K562 (cell line): ENCODE measurements around the gene IL6ST. TPM values are rescaled to one million over a fixed set of nuclear protein-coding genes. Genes with fewer than 3 reads are reported as not detected.

Experiments
- ATAC-seq: fragments of 200-7000 bp; cut with Tn5 transposase; 3 replicates; pipeline ENCODE4 v1.9.1; 2020; ENCODE audit warnings: moderate library complexity
- BruUV-seq: library from RNA; stranded (reverse); fragments of 400-500 nt; replicated peaks from 2 replicates; lab custom pipeline; 2021; lab: Mats Ljungman, UMichigan
- CTCF ChIA-PET: fragments of 300-600 bp; formaldehyde crosslinking; extraction: SDS; loops from one replicate; lab custom pipeline; 2021; ENCODE audit warnings: low intra/inter-chr PET ratio; lab: Yijun Ruan, JAX
- POLR2A ChIA-PET: fragments of 300-600, 350-650 bp; sonication (Branson Sonifier 250); formaldehyde crosslinking; extraction: SDS; loops from one replicate; lab custom pipeline; 2021; ENCODE audit warnings: antibody characterized with exemption, inconsistent platforms; lab: Yijun Ruan, JAX
- DNase-seq, 4 experiments: peaks; one replicate each; pipeline versions ENCODE4 v3.0.0 to v3.0.0-alpha.2; 2011 to 2018; ENCODE audit warnings: low spot score in 3 of 4, mixed read lengths in 3 of 4; ENCODE audit errors: extremely low read depth in 1 of 4
- FAIRE-seq: peaks from 2 replicates; lab custom pipeline; 2011; peaks lifted over from hg19 to GRCh38; lab: Jason Lieb, UNC
- H2AFZ ChIP-seq: 2 replicates; pipeline ENCODE4 v1.6.0; 2011; ENCODE audit warnings: low read depth, low read length, control low read depth, inconsistent platforms
- H3K27ac ChIP-seq: fragments of 200-600 bp; 3 replicates; pipeline ENCODE4 v1.8.0; 2011; ENCODE audit warnings: low read depth, mild to moderate bottlenecking, control low read depth, inconsistent platforms, low read length, moderate library complexity, mixed read lengths; ENCODE audit errors: extremely low read depth
- H3K27me3 ChIP-seq, 2 experiments: fragments of 300-600 bp in 1 of 2; 2 replicates in 1 of 2; 3 replicates in 1 of 2; pipeline versions ENCODE4 v1.6.0 to v1.8.0; 2011; ENCODE audit warnings: inconsistent platforms in 2 of 2, low read length in 2 of 2, mild to moderate bottlenecking in 1 of 2, mixed read lengths in 1 of 2, moderate library complexity in 1 of 2; ENCODE audit not compliant: control insufficient read depth in 2 of 2, insufficient read depth in 2 of 2
- H3K36me3 ChIP-seq: fragments of 300-600 bp; 3 replicates; pipeline ENCODE4 v1.8.0; 2011; ENCODE audit warnings: mild to moderate bottlenecking, low read length, inconsistent platforms; ENCODE audit not compliant: control insufficient read depth, insufficient read depth
- H3K4me1 ChIP-seq, 2 experiments: fragments of 200-600 bp in 1 of 2; replicated peaks in 1 of 2; 2 replicates in 1 of 2; 3 replicates in 1 of 2; pipeline versions ENCODE4 v1.5.1 to v1.8.0; 2011; ENCODE audit warnings: inconsistent platforms in 2 of 2, low read length in 2 of 2, mild to moderate bottlenecking in 1 of 2, mixed read lengths in 1 of 2, moderate library complexity in 1 of 2; ENCODE audit not compliant: control insufficient read depth in 2 of 2, insufficient read depth in 2 of 2
- H3K4me2 ChIP-seq: 2 replicates; pipeline ENCODE4 v1.6.1; 2011; ENCODE audit warnings: low read length, control low read depth, inconsistent platforms, mixed read lengths; ENCODE audit not compliant: insufficient read depth
- H3K4me3 ChIP-seq: fragments of 200-600 bp; sonication (generic), shearing (Covaris generic); 2 replicates; pipeline ENCODE4 v1.5.1; 2016; ENCODE audit warnings: control low read depth, inconsistent platforms
- H3K79me2 ChIP-seq: fragments of 200-600 bp; 3 replicates; pipeline ENCODE4 v1.8.0; 2011; ENCODE audit warnings: low read length, inconsistent platforms; ENCODE audit not compliant: control insufficient read depth, insufficient read depth
- H3K9ac ChIP-seq, 2 experiments: 2 replicates each; pipeline versions ENCODE4 v1.6.0 to v1.6.1; 2011; ENCODE audit warnings: low read depth in 2 of 2, low read length in 2 of 2, control low read depth in 1 of 2, inconsistent platforms in 1 of 2, mild to moderate bottlenecking in 1 of 2, mixed read lengths in 1 of 2; ENCODE audit not compliant: insufficient read depth in 1 of 2
- H3K9me1 ChIP-seq: one replicate; pipeline ENCODE4 v1.6.0; 2011; ENCODE audit warnings: inconsistent platforms, mild to moderate bottlenecking, low read length, moderate library complexity; ENCODE audit not compliant: control insufficient read depth, insufficient read depth
- H3K9me3 ChIP-seq: replicated peaks from 2 replicates; pipeline ENCODE4 v1.5.1; 2011; ENCODE audit warnings: low read depth, low read length, inconsistent platforms; ENCODE audit not compliant: control insufficient read depth, insufficient read depth
- H4K20me1 ChIP-seq: replicated peaks from 2 replicates; pipeline ENCODE4 v1.6.1; 2011; ENCODE audit warnings: low read length, inconsistent platforms, mixed read lengths; ENCODE audit not compliant: control insufficient read depth, insufficient read depth
- ATF1 ChIP-seq, 2 experiments: fragments of 450-650 bp in 1 of 2; IDR thresholded peaks; 2 replicates each; pipeline ENCODE4 v1.6.1; 2016; ENCODE audit warnings: missing compliant biosample characterization in 1 of 2, missing genetic modification characterization in 1 of 2
- ATF7 ChIP-seq: fragments of 450-650 bp; IDR thresholded peaks from 2 replicates; pipeline ENCODE4 v1.7.1; 2014; ENCODE audit warnings: mild to moderate bottlenecking, moderate library complexity
- FIP1L1 ChIP-seq: fragments of 200-400 bp; formaldehyde crosslinking; IDR thresholded peaks from 2 replicates; pipeline ENCODE4 v1.6.1; 2018; ENCODE audit warnings: mild to moderate bottlenecking, low read depth, low read length; ENCODE audit not compliant: poor library complexity, severe bottlenecking
- GATA2 ChIP-seq: sonication (generic); formaldehyde crosslinking; IDR thresholded peaks from 2 replicates; pipeline ENCODE4 v1.4.0; 2020; ENCODE audit warnings: mild to moderate bottlenecking, missing genetic modification reagents
- HLTF ChIP-seq: fragments of 450-650 bp; IDR thresholded peaks from 2 replicates; pipeline ENCODE4 v1.6.1; 2016
- RAD51 ChIP-seq: fragments of 450-650 bp; IDR thresholded peaks from 2 replicates; pipeline ENCODE4 v1.7.1; 2016; ENCODE audit warnings: low read depth, mild to moderate bottlenecking, borderline replicate concordance
- SP1 ChIP-seq: sonication (generic); formaldehyde crosslinking; IDR thresholded peaks from 2 replicates; pipeline ENCODE4 v1.8.1; 2022; ENCODE audit warnings: mild to moderate bottlenecking, missing genetic modification reagents
- SRSF7 ChIP-seq: fragments of 200-400 bp; formaldehyde crosslinking; optimal IDR thresholded peaks from 2 replicates; pipeline ENCODE3; 2017; ENCODE audit warnings: mild to moderate bottlenecking, low read depth, low read length
- ZBTB17 ChIP-seq: fragments of 450-650 bp; formaldehyde crosslinking; IDR thresholded peaks from 2 replicates; pipeline ENCODE4 v1.4.0; 2020; ENCODE audit warnings: mild to moderate bottlenecking
- ZNF184 ChIP-seq: sonication (generic); formaldehyde crosslinking; IDR thresholded peaks from 2 replicates; pipeline ENCODE4 v1.5.0; 2020; ENCODE audit warnings: missing genetic modification reagents
- ZNF76 ChIP-seq: fragments of 250-450 bp; sonication (Bioruptor Pico); IDR thresholded peaks from 2 replicates; pipeline ENCODE4 v1.4.0; 2020; ENCODE audit warnings: mild to moderate bottlenecking, moderate library complexity, borderline replicate concordance
- WGBS: fragments of 100-300 bp; shearing (Covaris generic); methylation state at CpG from one replicate; pipeline ENCODE4 v1.1.6; 2016; ENCODE audit warnings: low coverage, mixed read lengths; ENCODE audit not compliant: insufficient coverage; ENCODE audit errors: missing lambda C conversion rate; 5-methylcytosine and 5-hydroxymethylcytosine counted together
- in situ Hi-C: fragments of 300-500 bp; cut with MboI; formaldehyde crosslinking; loops from 4 replicates; pipeline ENCODE4 v1.15.0; 2018; ENCODE audit warnings: inconsistent platforms, mixed read lengths
- intact Hi-C: fragments of 100-400 bp; cut with micrococcal nuclease; formaldehyde crosslinking; loops from 2 replicates; pipeline ENCODE4 v1.14.2; 2022
- polyA plus RNA-seq, 8 experiments: library from polyadenylated mRNA; depleted of rRNA in 4 of 8; stranded (reverse) in 5 of 8; unstranded in 3 of 8; fragments of >200 nt; fragmentation: Nextera tagmentation in 2 of 8; fragmentation: Illumina TruSeq in 1 of 8; extraction: Ambion mirVana in 2 of 8; extraction: Trizol in 1 of 8; gene quantifications; 2 replicates each; pipeline versions ENCODE4 v1.2.1 to v1.2.3, GENCODE V29; 2011 to 2014; ENCODE audit warnings: inconsistent platforms in 1 of 8, missing spikeins in 1 of 8
- total RNA-seq, 7 experiments: library from RNA; depleted of rRNA in 6 of 7; stranded (reverse); fragments of >200 nt in 6 of 7; fragmentation: Illumina TruSeq in 2 of 7; extraction: Trizol in 2 of 7; gene quantifications; 2 replicates each; pipeline versions ENCODE4 v1.2.1 to v1.2.3, GENCODE V29; 2011 to 2021; ENCODE audit warnings: low replicate concordance in 1 of 7
- TF ChIP-seq, protein P1 (sequence below), 2 experiments: fragments of 200-800 bp in 1 of 2; sonication (Bioruptor generic) in 1 of 2; sonication (generic) in 1 of 2; formaldehyde crosslinking in 1 of 2; IDR thresholded peaks in 1 of 2; conservative IDR thresholded peaks in 1 of 2; 2 replicates each; pipeline versions ENCODE4 v1.5.0 to v1.6.1; 2016 to 2020; ENCODE audit warnings: missing compliant biosample characterization in 1 of 2, missing genetic modification characterization in 1 of 2, missing genetic modification reagents in 1 of 2
- TF ChIP-seq, protein P2 (sequence below): fragments of 250-450 bp; sonication (Bioruptor Pico); IDR thresholded peaks from 2 replicates; pipeline ENCODE4 v1.5.0; 2021

The IL6ST gene
- total and polyA plus RNA-seq, 9 of the 15 experiments (the other 6 are each of a cell fraction or from before 2014, with no cell fraction given): 2.0 to 27.0 (median 7.9) TPM

DNA sequence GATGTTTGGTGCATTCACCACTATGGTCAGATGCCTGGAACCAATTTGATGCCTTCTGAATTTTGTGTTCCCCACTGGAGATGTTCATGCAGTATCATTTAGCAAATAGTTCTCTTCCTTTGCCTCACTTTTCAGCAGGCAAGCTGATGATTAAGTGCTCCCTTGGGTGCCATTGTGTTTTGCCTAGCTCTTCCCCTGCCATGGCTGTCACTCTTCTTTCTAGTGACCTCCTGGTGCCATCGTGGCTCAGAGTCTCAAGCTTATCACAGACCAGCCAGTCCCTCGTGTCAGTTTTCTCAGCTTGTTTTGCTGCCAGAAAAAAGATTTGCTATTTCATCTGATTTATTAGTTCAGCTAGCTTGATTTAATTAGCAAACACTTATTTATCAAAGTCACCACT, 102.3 kb downstream of the IL6ST start:
- DNase-seq: no peak
- POLR2A ChIA-PET: no interaction called here
- WGBS: 0% methylated on average over 2 of the region's 2 CpGs

DNA sequence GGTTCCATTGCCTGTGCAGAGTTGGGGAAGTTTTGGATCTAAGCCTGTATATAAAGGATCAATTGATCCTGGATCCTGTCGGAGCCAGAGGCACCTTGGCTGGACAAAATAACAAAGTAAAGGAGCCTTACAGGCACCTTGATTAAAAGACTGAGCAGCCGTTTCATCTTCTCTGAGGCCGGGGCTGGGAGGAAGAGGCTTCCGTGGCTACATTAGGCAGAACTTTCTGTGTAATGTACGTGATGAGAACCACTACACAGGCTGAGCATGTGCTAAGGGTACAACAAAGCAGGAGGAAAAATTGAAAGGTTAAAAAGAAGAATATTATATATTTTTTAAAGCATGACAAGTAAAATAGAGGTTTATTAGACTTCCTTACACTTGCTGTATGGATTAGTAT, 106.6 kb downstream of the IL6ST start:
- no peak overlapping the region for H3K27ac ChIP-seq
- DNase-seq (no peak), ATAC-seq (no peak), FAIRE-seq (no peak)
- no peaks in the 10 kb centered on the region for H3K9me1 ChIP-seq
- no peaks in the 10 kb centered on the region; a peak in 3 of 5 replicates for H3K4me1 ChIP-seq
- H3K9me3 ChIP-seq: no peaks in the 10 kb centered on the region
- H3K4me2 ChIP-seq: no peak overlapping the region
- ChIA-PET POLR2A (interaction anchor here (0.6 to 1.5 kb wide), 3 partner anchors 11 to 184 kb away, joined by 3 read pairs; no protein-coding TSS in a partner anchor), CTCF (no interaction called here)
- H3K36me3 ChIP-seq: no peaks in the 10 kb centered on the region
- in situ Hi-C loops: no loop called here
- 0% methylated on average over 5 of the region's 5 CpGs for WGBS
- intact Hi-C loops: no loop called here
- no peak overlapping the region for H3K9ac ChIP-seq
- peaks cover 10 to 18% of the 10 kb centered on the region in 2 experiments for H3K27me3 ChIP-seq
- H3K79me2 ChIP-seq: no peaks in the 10 kb centered on the region
- BruUV-seq: no TSS peak
- H3K4me3 ChIP-seq: no peak overlapping the region
- H4K20me1 ChIP-seq: no peaks in the 10 kb centered on the region
- H2AFZ ChIP-seq: no peak overlapping the region
- TF ChIP-seq HLTF (no peak), GATA2 (no peak), RAD51 (no peak), ZNF76 (no peak), FIP1L1 (no peak), ZBTB17 (CRISPR knock-in tag) (no peak), SP1 (no peak), ATF1 (CRISPR knock-in tag; IDR thresholded peaks at IDR 0.05) (no peak), ATF1 (tag; IDR thresholded peaks at IDR 0.05) (no peak), SRSF7 (no peak)
- TF ChIP-seq, protein P1, sequence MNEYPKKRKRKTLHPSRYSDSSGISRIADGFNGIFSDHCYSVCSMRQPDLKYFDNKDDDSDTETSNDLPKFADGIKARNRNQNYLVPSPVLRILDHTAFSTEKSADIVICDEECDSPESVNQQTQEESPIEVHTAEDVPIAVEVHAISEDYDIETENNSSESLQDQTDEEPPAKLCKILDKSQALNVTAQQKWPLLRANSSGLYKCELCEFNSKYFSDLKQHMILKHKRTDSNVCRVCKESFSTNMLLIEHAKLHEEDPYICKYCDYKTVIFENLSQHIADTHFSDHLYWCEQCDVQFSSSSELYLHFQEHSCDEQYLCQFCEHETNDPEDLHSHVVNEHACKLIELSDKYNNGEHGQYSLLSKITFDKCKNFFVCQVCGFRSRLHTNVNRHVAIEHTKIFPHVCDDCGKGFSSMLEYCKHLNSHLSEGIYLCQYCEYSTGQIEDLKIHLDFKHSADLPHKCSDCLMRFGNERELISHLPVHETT (CRISPR knock-in tag; conservative IDR thresholded peaks at IDR 0.05 in 1 of 2, IDR thresholded peaks at IDR 0.05 in 1 of 2): no peak

More for the DNA sequence above, 102.3 kb downstream of the IL6ST start:
- Histone ChIP-seq H3K9me3 (no peaks in the 10 kb centered on the region), H3K9me1 (no peaks in the 10 kb centered on the region), H3K27me3 (peaks cover 5 to 18% of the 10 kb centered on the region in 2 experiments)
- TF ChIP-seq, protein P2, sequence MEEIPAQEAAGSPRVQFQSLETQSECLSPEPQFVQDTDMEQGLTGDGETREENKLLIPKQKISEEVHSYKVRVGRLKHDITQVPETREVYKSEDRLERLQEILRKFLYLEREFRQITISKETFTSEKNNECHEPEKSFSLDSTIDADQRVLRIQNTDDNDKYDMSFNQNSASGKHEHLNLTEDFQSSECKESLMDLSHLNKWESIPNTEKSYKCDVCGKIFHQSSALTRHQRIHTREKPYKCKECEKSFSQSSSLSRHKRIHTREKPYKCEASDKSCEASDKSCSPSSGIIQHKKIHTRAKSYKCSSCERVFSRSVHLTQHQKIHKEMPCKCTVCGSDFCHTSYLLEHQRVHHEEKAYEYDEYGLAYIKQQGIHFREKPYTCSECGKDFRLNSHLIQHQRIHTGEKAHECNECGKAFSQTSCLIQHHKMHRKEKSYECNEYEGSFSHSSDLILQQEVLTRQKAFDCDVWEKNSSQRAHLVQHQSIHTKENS: no peak
- TF ChIP-seq ZNF184 (CRISPR knock-in tag) (peak; percentile 97), ATF7 (no peak)
- TF ChIP-seq, all 486 proteins: peak for 1
- no peak for ATAC-seq
- Histone ChIP-seq H3K79me2 (no peaks in the 10 kb centered on the region), H3K36me3 (no peaks in the 10 kb centered on the region), H3K9ac (no peak overlapping the region), H3K4me3 (no peak overlapping the region), H3K27ac (no peak overlapping the region), H3K4me1 (no peaks in the 10 kb centered on the region; a peak in 1 of 5 replicates), H2AFZ (no peak overlapping the region), H3K4me2 (no peak overlapping the region), H4K20me1 (no peaks in the 10 kb centered on the region)
- no TSS peak for BruUV-seq
- in situ Hi-C loops (no loop called here), intact Hi-C loops (no loop called here)
- FAIRE-seq: no peak
- CTCF ChIA-PET: no interaction called here
